PC-3 (cell line): ENCODE results near the gene RPS16. TPM values are rescaled to one million over a fixed set of nuclear protein-coding genes. Genes with fewer than 3 reads are reported as not detected.

Experiments
- ATAC-seq: fragments of 200-7000 bp; cut with Tn5 transposase; 2 replicates; pipeline ENCODE4 v1.9.1; 2020; ENCODE audit warnings: mild to moderate bottlenecking, moderate library complexity
- BruUV-seq: library from RNA; stranded (reverse); fragments of 400-500 nt; replicated peaks from 2 replicates; lab custom pipeline; 2021; lab: Mats Ljungman, UMichigan
- CTCF ChIA-PET: fragments of 300-600 bp; sonication (Branson Sonifier 250); formaldehyde crosslinking; loops from one replicate; lab custom pipeline; 2022; ENCODE audit warnings: antibody characterized with exemption; lab: Charles Lee
- POLR2A ChIA-PET: fragments of 300-600 bp; sonication (Branson Sonifier 250); formaldehyde crosslinking; loops from one replicate; lab custom pipeline; 2022; ENCODE audit warnings: antibody characterized with exemption; ENCODE audit not compliant: unreplicated experiment; lab: Charles Lee
- DNase-seq: peaks from one replicate; pipeline ENCODE4 v3.0.0-alpha.2; 2015
- H2AFZ ChIP-seq: fragments of 300-600 bp; sonication (generic); 2 replicates; pipeline ENCODE4 v1.6.0; 2016; ENCODE audit warnings: antibody characterized with exemption, low read length
- H3F3A ChIP-seq: fragments of 300-600 bp; sonication (generic); one replicate; pipeline ENCODE4 v1.6.0; 2017; ENCODE audit warnings: antibody characterized with exemption, low read length, control low read depth, mild to moderate bottlenecking; ENCODE audit not compliant: unreplicated experiment
- H3K27ac ChIP-seq: fragments of 300-600 bp; sonication (generic); 2 replicates; pipeline ENCODE4 v1.5.1; 2016; ENCODE audit warnings: mild to moderate bottlenecking, low read length
- H3K27me3 ChIP-seq: fragments of 300-600 bp; sonication (generic); 2 replicates; pipeline ENCODE4 v1.6.1; 2016; ENCODE audit warnings: low read length, mixed read lengths
- H3K36me3 ChIP-seq: fragments of 300-600 bp; sonication (generic); 2 replicates; pipeline ENCODE4 v1.6.1; 2016; ENCODE audit warnings: low read depth, mixed run types, low read length, mixed read lengths
- H3K4me1 ChIP-seq: fragments of 300-600 bp; sonication (generic); 2 replicates; pipeline ENCODE4 v1.5.1; 2016; ENCODE audit warnings: low read length; ENCODE audit not compliant: insufficient read depth
- H3K4me2 ChIP-seq: fragments of 300-600 bp; sonication (generic); 2 replicates; pipeline ENCODE4 v1.6.0; 2016; ENCODE audit warnings: low read length
- H3K4me3 ChIP-seq: fragments of 300-600 bp; sonication (generic); 2 replicates; pipeline ENCODE4 v1.5.1; 2016; ENCODE audit warnings: mild to moderate bottlenecking, low read length, mixed read lengths
- H3K79me2 ChIP-seq: fragments of 300-600 bp; sonication (generic); 2 replicates; pipeline ENCODE4 v1.6.1; 2017; ENCODE audit warnings: low read length, mixed read lengths
- H3K9ac ChIP-seq: fragments of 300-600 bp; sonication (generic); 2 replicates; pipeline ENCODE4 v1.6.0; 2016; ENCODE audit warnings: mild to moderate bottlenecking, low read length
- H3K9me2 ChIP-seq: fragments of 300-600 bp; sonication (generic); replicated peaks from 2 replicates; pipeline ENCODE4 v1.6.1; 2016; ENCODE audit warnings: mixed run types, low read length, mixed read lengths
- H3K9me3 ChIP-seq: fragments of 300-600 bp; sonication (generic); 2 replicates; pipeline ENCODE4 v1.6.1; 2016; ENCODE audit warnings: low read length, mixed read lengths
- H4K20me1 ChIP-seq: fragments of 300-600 bp; sonication (generic); 2 replicates; pipeline ENCODE4 v1.6.1; 2016; ENCODE audit warnings: low read length, mixed read lengths
- EZH2 ChIP-seq: fragments of 300-600 bp; sonication (generic); IDR thresholded peaks from one replicate; pipeline ENCODE4 v1.6.1; 2017; ENCODE audit warnings: antibody characterized with exemption, mild to moderate bottlenecking, low read length; ENCODE audit not compliant: unreplicated experiment
- EZH2phosphoT487 ChIP-seq: fragments of 300-600 bp; sonication (generic); IDR thresholded peaks from 2 replicates; pipeline ENCODE4 v1.6.1; 2018; ENCODE audit warnings: mild to moderate bottlenecking, antibody characterized with exemption, low read length, borderline replicate concordance
- intact Hi-C: fragments of 100-400 bp; cut with micrococcal nuclease; formaldehyde crosslinking; loops from 2 replicates; pipeline ENCODE4 v1.9.0; 2023
- total RNA-seq: library from RNA; depleted of rRNA; stranded (reverse); fragments of >200 nt; gene quantifications from 2 replicates; pipeline ENCODE4 v1.2.3, GENCODE V29; 2014
- TF ChIP-seq, protein P1 (sequence below): fragments of 300-600 bp; sonication (generic); conservative IDR thresholded peaks from 2 replicates; pipeline ENCODE4 v1.5.1; 2017; ENCODE audit warnings: antibody characterized with exemption, low read depth, mild to moderate bottlenecking, low read length

The RPS16 gene
- total RNA-seq, 1 experiment from 2014 or later: 418 TPM

DNA sequence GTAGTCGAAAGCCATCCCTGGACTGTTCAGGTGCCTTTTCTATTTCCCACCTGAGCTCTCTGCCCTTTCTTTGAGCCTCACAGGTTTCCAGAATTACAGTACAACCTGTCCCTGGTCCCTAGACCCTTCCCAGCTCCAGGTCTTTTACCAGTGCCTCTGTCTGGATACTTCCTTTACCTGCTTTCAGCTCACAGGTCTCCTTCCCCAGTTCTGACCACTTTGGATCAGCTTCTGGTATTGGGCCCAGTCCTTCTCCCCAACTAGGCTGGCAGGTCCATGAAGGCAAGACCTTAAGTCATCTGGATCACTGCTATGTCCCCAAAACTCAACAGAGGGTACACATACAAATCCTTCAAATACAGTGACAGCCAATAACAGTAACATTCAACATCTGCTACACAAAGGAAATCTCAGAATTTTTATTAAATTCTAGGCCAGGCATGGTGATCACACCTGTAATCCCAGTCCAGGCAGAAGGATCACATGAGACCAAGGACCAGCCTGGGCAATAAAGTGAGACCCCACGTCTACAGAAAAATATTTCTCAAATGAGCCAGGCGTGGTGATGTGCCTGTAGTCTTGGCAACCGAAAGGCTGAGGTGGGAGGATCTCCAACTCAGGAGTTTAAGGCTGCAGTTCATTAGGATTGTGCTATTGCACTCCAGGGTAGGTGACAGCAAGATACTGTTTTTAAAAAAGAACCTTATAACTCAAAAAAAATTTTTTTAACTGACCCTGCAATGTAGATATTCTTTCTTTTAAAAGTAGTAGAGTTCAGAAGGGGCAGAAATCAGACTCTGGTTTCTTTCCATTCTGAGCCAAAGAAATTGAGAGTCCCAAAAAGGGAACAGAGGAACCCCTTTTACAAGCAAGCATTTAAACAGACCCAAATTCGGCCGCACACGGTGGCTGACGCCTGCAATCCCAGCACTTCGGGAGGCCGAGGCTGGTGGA lies 1.3 kb downstream of the RPS16 start:
- H3F3A ChIP-seq: peaks cover 27% of the 10 kb centered on the region
- H3K79me2 ChIP-seq: peaks cover 32% of the 10 kb centered on the region
- peak overlapping the region; percentile 100 for H3K27ac ChIP-seq
- H3K9ac ChIP-seq: peak overlapping the region; percentile 100
- no peaks in the 10 kb centered on the region for H3K27me3 ChIP-seq
- H3K4me2 ChIP-seq: peak overlapping the region; percentile 87
- TF ChIP-seq, protein P1, sequence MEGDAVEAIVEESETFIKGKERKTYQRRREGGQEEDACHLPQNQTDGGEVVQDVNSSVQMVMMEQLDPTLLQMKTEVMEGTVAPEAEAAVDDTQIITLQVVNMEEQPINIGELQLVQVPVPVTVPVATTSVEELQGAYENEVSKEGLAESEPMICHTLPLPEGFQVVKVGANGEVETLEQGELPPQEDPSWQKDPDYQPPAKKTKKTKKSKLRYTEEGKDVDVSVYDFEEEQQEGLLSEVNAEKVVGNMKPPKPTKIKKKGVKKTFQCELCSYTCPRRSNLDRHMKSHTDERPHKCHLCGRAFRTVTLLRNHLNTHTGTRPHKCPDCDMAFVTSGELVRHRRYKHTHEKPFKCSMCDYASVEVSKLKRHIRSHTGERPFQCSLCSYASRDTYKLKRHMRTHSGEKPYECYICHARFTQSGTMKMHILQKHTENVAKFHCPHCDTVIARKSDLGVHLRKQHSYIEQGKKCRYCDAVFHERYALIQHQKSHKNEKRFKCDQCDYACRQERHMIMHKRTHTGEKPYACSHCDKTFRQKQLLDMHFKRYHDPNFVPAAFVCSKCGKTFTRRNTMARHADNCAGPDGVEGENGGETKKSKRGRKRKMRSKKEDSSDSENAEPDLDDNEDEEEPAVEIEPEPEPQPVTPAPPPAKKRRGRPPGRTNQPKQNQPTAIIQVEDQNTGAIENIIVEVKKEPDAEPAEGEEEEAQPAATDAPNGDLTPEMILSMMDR: no peak
- TF ChIP-seq EZH2 (no peak), EZH2phosphoT487 (no peak)
- CTCF ChIA-PET: no interaction called here
- peaks cover 30% of the 10 kb centered on the region for H3K36me3 ChIP-seq
- no peak for ATAC-seq
- no TSS peak for BruUV-seq
- POLR2A ChIA-PET: no interaction called here
- no peak for DNase-seq
- H3K4me3 ChIP-seq: peak overlapping the region; percentile 95
- H3K9me2 ChIP-seq: no peaks in the 10 kb centered on the region
- peaks cover 21% of the 10 kb centered on the region for H4K20me1 ChIP-seq
- intact Hi-C loops: no loop called here
- H2AFZ ChIP-seq: no peak overlapping the region
- H3K9me3 ChIP-seq: no peaks in the 10 kb centered on the region
- H3K4me1 ChIP-seq: peaks cover 32% of the 10 kb centered on the region

DNA sequence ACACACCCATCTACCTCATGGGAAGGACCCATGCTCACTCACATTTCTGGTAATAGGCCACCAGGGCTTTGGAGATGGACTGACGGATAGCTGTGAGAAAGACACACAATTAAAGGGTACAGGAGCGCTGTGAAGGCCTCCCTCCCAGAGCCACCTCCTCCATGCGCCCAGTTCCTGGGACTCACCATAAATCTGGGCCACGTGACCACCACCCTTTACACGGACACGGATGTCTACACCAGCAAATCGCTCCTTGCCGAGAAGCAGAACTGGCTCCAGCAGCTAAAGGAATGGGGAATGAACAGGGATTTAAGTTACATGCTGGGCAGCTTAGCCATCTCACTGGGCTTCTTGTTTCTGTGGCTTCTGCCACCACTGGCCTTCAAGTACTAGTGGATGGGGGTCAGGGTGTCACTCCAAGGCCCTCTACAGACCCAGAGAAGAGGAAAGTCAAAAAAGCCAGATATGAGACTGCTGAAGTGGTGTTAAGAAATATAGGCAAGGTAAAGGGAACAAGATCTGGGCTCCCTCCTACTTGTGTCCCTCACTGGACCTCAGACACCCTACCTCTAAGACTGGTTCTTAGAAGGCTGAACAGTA lies 2.2 kb downstream of the RPS16 start:
- peak overlapping the region; percentile 100 for H3K27ac ChIP-seq
- no peak for TF ChIP-seq EZH2phosphoT487
- no peak for TF ChIP-seq EZH2
- TF ChIP-seq, protein P1: no peak
- intact Hi-C loops: no loop called here
- ATAC-seq (no peak), DNase-seq (no peak)
- H3K9ac ChIP-seq: peak overlapping the region; percentile 100
- peak overlapping the region; percentile 87 for H3K4me2 ChIP-seq
- peaks cover 21% of the 10 kb centered on the region for H4K20me1 ChIP-seq
- BruUV-seq: no TSS peak
- H3K4me3 ChIP-seq: peak overlapping the region; percentile 95
- POLR2A ChIA-PET: no interaction called here
- no peaks in the 10 kb centered on the region for H3K9me2 ChIP-seq
- no peak overlapping the region for H2AFZ ChIP-seq
- H3K36me3 ChIP-seq: peaks cover 30% of the 10 kb centered on the region
- H3K27me3 ChIP-seq: no peaks in the 10 kb centered on the region
- no peaks in the 10 kb centered on the region for H3K9me3 ChIP-seq
- peaks cover 32% of the 10 kb centered on the region for H3K79me2 ChIP-seq
- CTCF ChIA-PET: no interaction called here
- H3F3A ChIP-seq: peaks cover 27% of the 10 kb centered on the region
- H3K4me1 ChIP-seq: peaks cover 32% of the 10 kb centered on the region
